Liver (tissue), 9 donors: ENCODE data around the gene REXO5. TPM values are rescaled to one million over a fixed set of nuclear protein-coding genes. Genes with fewer than 3 reads are reported as not detected.

Experiments used
- DNase-seq: peaks from one replicate; pipeline ENCODE4 v3.0.0-alpha.2; 2017; ENCODE audit warnings: low spot score
- H3K27ac ChIP-seq, 2 donors: one replicate each; pipeline ENCODE4 v1.7.0; 2013; ENCODE audit warnings: inconsistent platforms in 2 of 2, low read length in 2 of 2, control low read depth in 1 of 2, low read depth in 1 of 2, mild to moderate bottlenecking in 1 of 2
- H3K27me3 ChIP-seq, 4 donors: one replicate each; pipeline versions ENCODE4 v1.6.1 to v1.7.0; 2013; ENCODE audit warnings: low read length in 3 of 4, inconsistent platforms in 1 of 4, mild to moderate bottlenecking in 1 of 4, moderate library complexity in 1 of 4; ENCODE audit not compliant: control insufficient read depth in 4 of 4, insufficient read depth in 4 of 4
- H3K36me3 ChIP-seq, 4 donors: one replicate each; pipeline versions ENCODE4 v1.6.1 to v1.7.0; 2013; ENCODE audit warnings: low read length in 3 of 4, mild to moderate bottlenecking in 3 of 4, low read depth in 1 of 4, moderate library complexity in 1 of 4; ENCODE audit not compliant: control insufficient read depth in 4 of 4, insufficient read depth in 3 of 4
- H3K4me1 ChIP-seq, 4 donors: one replicate each; pipeline versions ENCODE4 v1.6.1 to v1.7.0; 2013; ENCODE audit warnings: low read length in 3 of 4, mild to moderate bottlenecking in 3 of 4, moderate library complexity in 1 of 4; ENCODE audit not compliant: control insufficient read depth in 4 of 4, insufficient read depth in 4 of 4
- H3K4me3 ChIP-seq, 3 donors: one replicate each; pipeline versions ENCODE4 v1.6.1 to v1.7.0; 2013; ENCODE audit warnings: low read length in 3 of 3, control low read depth in 1 of 3, low read depth in 1 of 3, mild to moderate bottlenecking in 1 of 3
- H3K9ac ChIP-seq, 2 donors: one replicate each; pipeline ENCODE4 v1.7.0; 2013; ENCODE audit warnings: low read length in 2 of 2, mild to moderate bottlenecking in 2 of 2, moderate library complexity in 2 of 2, control low read depth in 1 of 2, low read depth in 1 of 2
- H3K9me3 ChIP-seq, 4 donors: one replicate each; pipeline versions ENCODE4 v1.6.1 to v1.7.0; 2013; ENCODE audit warnings: low read length in 3 of 4; ENCODE audit not compliant: control insufficient read depth in 4 of 4
- ATF3 ChIP-seq: IDR thresholded peaks from 2 replicates; pipeline ENCODE4 v1.6.1; 2016; ENCODE audit warnings: antibody characterized with exemption
- CTCF ChIP-seq: fragments of 150-350 bp; IDR thresholded peaks from 2 replicates; pipeline ENCODE4 v1.5.1; 2017; ENCODE audit warnings: improper control_type of control experiment, low read depth, low read length; ENCODE audit not compliant: missing input control
- EGR1 ChIP-seq, 2 donors: IDR thresholded peaks; 2 replicates each; pipeline ENCODE4 v1.6.1; 2016 to 2018; ENCODE audit warnings: antibody characterized with exemption in 2 of 2, low read depth in 2 of 2
- FOXA1 ChIP-seq: IDR thresholded peaks from 2 replicates; pipeline ENCODE4 v1.6.1; 2016; ENCODE audit warnings: antibody characterized with exemption
- FOXA2 ChIP-seq: IDR thresholded peaks from 2 replicates; pipeline ENCODE4 v1.6.1; 2016; ENCODE audit warnings: antibody characterized with exemption
- GABPA ChIP-seq, 2 donors: IDR thresholded peaks in 1 of 2; conservative IDR thresholded peaks in 1 of 2; 2 replicates each; pipeline ENCODE4 v1.6.1; 2016; ENCODE audit warnings: antibody characterized with exemption in 2 of 2, mild to moderate bottlenecking in 1 of 2, moderate library complexity in 1 of 2
- HNF4A ChIP-seq, 2 donors: conservative IDR thresholded peaks; 2 replicates each; pipeline ENCODE4 v1.6.1; 2016; ENCODE audit warnings: antibody characterized with exemption in 2 of 2, mild to moderate bottlenecking in 2 of 2
- JUND ChIP-seq, 2 donors: IDR thresholded peaks; 2 replicates each; pipeline ENCODE4 v1.6.1; 2016; ENCODE audit warnings: antibody characterized with exemption in 2 of 2
- RAD21 ChIP-seq, 2 donors: IDR thresholded peaks; 2 replicates each; pipeline ENCODE4 v1.6.1; 2016; ENCODE audit warnings: antibody characterized with exemption in 2 of 2, mild to moderate bottlenecking in 2 of 2
- REST ChIP-seq: IDR thresholded peaks from 2 replicates; pipeline ENCODE4 v1.6.1; 2016; ENCODE audit warnings: antibody characterized with exemption, mild to moderate bottlenecking
- RXRA ChIP-seq, 2 donors: IDR thresholded peaks; 2 replicates each; pipeline ENCODE4 v1.6.1; 2017 to 2018; ENCODE audit warnings: antibody characterized with exemption in 2 of 2, mild to moderate bottlenecking in 1 of 2
- SP1 ChIP-seq: IDR thresholded peaks from 2 replicates; pipeline ENCODE4 v1.6.1; 2018; ENCODE audit warnings: antibody characterized with exemption, mild to moderate bottlenecking
- ZBTB33 ChIP-seq: IDR thresholded peaks from 2 replicates; pipeline ENCODE4 v1.6.1; 2016; ENCODE audit warnings: antibody characterized with exemption
- WGBS: extraction: QIAGEN DNeasy Blood & Tissue Kit; methylation state at CpG from one replicate; pipeline ENCODE4 v1.1.7; 2013; 5-methylcytosine and 5-hydroxymethylcytosine counted together
- polyA plus RNA-seq, 2 donors: library from polyadenylated mRNA; stranded (reverse) in 1 of 2; unstranded in 1 of 2; fragments of 200-250 nt in 1 of 2; fragments of >200 nt in 1 of 2; fragmentation: Nextera tagmentation in 1 of 2; extraction: Ambion mirVana in 1 of 2; gene quantifications; one replicate each; pipeline versions ENCODE4 v1.2.1 to v1.2.3, GENCODE V29; 2013 to 2015
- total RNA-seq, 2 donors: library from RNA; depleted of rRNA; stranded (reverse); fragments of >200 nt; gene quantifications; one replicate each; pipeline ENCODE4 v1.2.3, GENCODE V29; 2014
- TF ChIP-seq, protein P1 (sequence below): IDR thresholded peaks from 2 replicates; pipeline ENCODE4 v1.6.1; 2016; ENCODE audit warnings: antibody characterized with exemption
- donor health status: healthy.
- donor health status: healthy.
- donor health status: healthy.
- donor health status: healthy.
- donor health status: healthy.

The REXO5 gene
- total and polyA plus RNA-seq, 4 donors = 0.83 to 10.6 (median 1.8) TPM

DNA sequence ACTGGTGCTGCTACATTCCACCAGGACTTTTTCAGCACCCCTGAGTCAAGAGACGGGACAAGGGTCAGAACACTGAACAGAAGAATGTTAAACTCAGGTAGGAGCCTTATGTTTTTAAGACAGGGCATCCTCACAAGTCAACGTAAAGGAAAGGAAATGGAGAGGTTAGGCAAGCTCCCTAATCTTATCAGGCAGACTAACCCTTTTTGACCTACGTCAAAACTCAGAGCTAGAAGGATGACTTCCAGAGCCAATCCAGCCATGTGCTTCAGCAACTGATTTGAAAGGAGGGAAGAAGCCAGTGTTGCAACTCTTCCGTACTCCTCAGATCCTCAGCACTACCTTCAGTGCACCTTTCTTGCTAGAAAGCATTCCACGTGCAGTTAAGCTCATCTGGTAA, 46.8 kb downstream of the REXO5 start:
- WGBS = 84% methylated on average over 5 of the region's 5 CpGs
- H3K27ac ChIP-seq = no peak overlapping the region

More for the DNA sequence above, 46.8 kb downstream of the REXO5 start:
- no peak for DNase-seq
- Histone ChIP-seq H3K9ac (no peak overlapping the region), H3K4me3 (no peak overlapping the region), H3K27me3 (no peaks in the 10 kb centered on the region), H3K4me1 (peaks cover 5 to 25% (median 21%) of the 10 kb centered on the region in 4 donors), H3K36me3 (peaks cover 0 to 5% (median 3%) of the 10 kb centered on the region in 4 donors), H3K9me3 (no peaks in the 10 kb centered on the region)
- TF ChIP-seq SP1 = no peak
- TF ChIP-seq FOXA2 = no peak
- TF ChIP-seq FOXA1 = no peak
- TF ChIP-seq JUND (IDR thresholded peaks at IDR 0.05) = no peak
- no peak for TF ChIP-seq ATF3
- no peak for TF ChIP-seq CTCF
- no peak for TF ChIP-seq HNF4A (conservative IDR thresholded peaks at IDR 0.05)
- no peak for TF ChIP-seq EGR1 (IDR thresholded peaks at IDR 0.05; ENCODE audit: low read depth in 2 of 2)
- TF ChIP-seq RXRA (IDR thresholded peaks at IDR 0.05) = no peak
- TF ChIP-seq, protein P1, sequence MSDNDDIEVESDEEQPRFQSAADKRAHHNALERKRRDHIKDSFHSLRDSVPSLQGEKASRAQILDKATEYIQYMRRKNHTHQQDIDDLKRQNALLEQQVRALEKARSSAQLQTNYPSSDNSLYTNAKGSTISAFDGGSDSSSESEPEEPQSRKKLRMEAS = no peak
- no peak for TF ChIP-seq REST
- no peak for TF ChIP-seq GABPA (IDR thresholded peaks at IDR 0.05 in 1 of 2, conservative IDR thresholded peaks at IDR 0.05 in 1 of 2)
- no peak for TF ChIP-seq ZBTB33
- no peak for TF ChIP-seq RAD21 (IDR thresholded peaks at IDR 0.05)
